IPS-20b (cell line): ENCODE measurements around the gene PTPRB.
A peak's percentile ranks its signal among the peaks of the same experiment; 100 is the strongest.

Experiments
- H3K27ac ChIP-seq: one replicate; pipeline ENCODE4 v1.5.1; 2013; ENCODE audit warnings: low read length
- H3K27me3 ChIP-seq: 2 replicates; pipeline ENCODE4 v1.6.1; 2013; ENCODE audit warnings: mild to moderate bottlenecking, low read length, inconsistent platforms; ENCODE audit not compliant: insufficient read depth
- H3K36me3 ChIP-seq: 2 replicates; pipeline ENCODE4 v1.6.1; 2013; ENCODE audit warnings: low read depth, mild to moderate bottlenecking, inconsistent platforms, low read length, moderate library complexity; ENCODE audit not compliant: insufficient read depth
- H3K4me1 ChIP-seq: 2 replicates; pipeline ENCODE4 v1.6.1; 2013; ENCODE audit warnings: mild to moderate bottlenecking, control low read depth, inconsistent platforms, low read length, moderate library complexity; ENCODE audit not compliant: insufficient read depth
- H3K4me3 ChIP-seq: 2 replicates; pipeline ENCODE4 v1.5.1; 2013; ENCODE audit warnings: mild to moderate bottlenecking, low read length, inconsistent platforms
- H3K9ac ChIP-seq: 2 replicates; pipeline ENCODE4 v1.6.1; 2013; ENCODE audit warnings: low read depth, mild to moderate bottlenecking, inconsistent platforms, low read length, moderate library complexity
- H3K9me3 ChIP-seq: 2 replicates; pipeline ENCODE4 v1.6.1; 2013; ENCODE audit warnings: mild to moderate bottlenecking, low read depth, low read length, inconsistent platforms; ENCODE audit not compliant: insufficient read depth

PTPRB gene

GRCh38 chr12:70615174-70615866 is 21.9 kb downstream of the PTPRB start:
- Histone ChIP-seq H3K4me1 (peaks cover 23% of the 10 kb centered on the region), H3K9me3 (no peaks in the 10 kb centered on the region), H3K36me3 (no peaks in the 10 kb centered on the region), H3K27me3 (peaks cover 12% of the 10 kb centered on the region), H3K27ac (no peak overlapping the region), H3K4me3 (no peak overlapping the region), H3K9ac (no peak overlapping the region)

- peaks cover 37% of the 10 kb centered on the region for H3K27me3 ChIP-seq
- H3K4me1 ChIP-seq = peaks cover 21% of the 10 kb centered on the region
- no peaks in the 10 kb centered on the region for H3K9me3 ChIP-seq
- H3K9ac ChIP-seq = no peak overlapping the region; the same call in 1 of the 2 replicates
- peak overlapping the region; percentile 68 for H3K4me3 ChIP-seq
- no peak overlapping the region for H3K27ac ChIP-seq
- H3K36me3 ChIP-seq = no peaks in the 10 kb centered on the region
Observed at GRCh38 chr12:70609739-70610491, 27.3 kb downstream of the PTPRB start.

- Histone ChIP-seq H3K27me3 (peaks cover 37% of the 10 kb centered on the region), H3K4me1 (peaks cover 16% of the 10 kb centered on the region), H3K9me3 (0 out of 2 replicates have a peak, but pooled peaks cover 2% of the 10 kb centered on the region), H3K27ac (no peak overlapping the region), H3K9ac (no peak overlapping the region), H3K36me3 (no peaks in the 10 kb centered on the region), H3K4me3 (peak overlapping the region; percentile 68)
Observed at GRCh38 chr12:70609203-70609602, 28.0 kb downstream of the PTPRB start.

GRCh38 chr12:70608184-70608583 is 29.0 kb downstream of the PTPRB start:
- peaks cover 37% of the 10 kb centered on the region for H3K27me3 ChIP-seq
- 0 out of 2 replicates have a peak, but pooled peaks cover 2% of the 10 kb centered on the region for H3K9me3 ChIP-seq
- peaks cover 10% of the 10 kb centered on the region for H3K4me1 ChIP-seq
- H3K27ac ChIP-seq = no peak overlapping the region
- H3K4me3 ChIP-seq = no peak overlapping the region
- no peak overlapping the region for H3K9ac ChIP-seq
- H3K36me3 ChIP-seq = no peaks in the 10 kb centered on the region

DNA sequence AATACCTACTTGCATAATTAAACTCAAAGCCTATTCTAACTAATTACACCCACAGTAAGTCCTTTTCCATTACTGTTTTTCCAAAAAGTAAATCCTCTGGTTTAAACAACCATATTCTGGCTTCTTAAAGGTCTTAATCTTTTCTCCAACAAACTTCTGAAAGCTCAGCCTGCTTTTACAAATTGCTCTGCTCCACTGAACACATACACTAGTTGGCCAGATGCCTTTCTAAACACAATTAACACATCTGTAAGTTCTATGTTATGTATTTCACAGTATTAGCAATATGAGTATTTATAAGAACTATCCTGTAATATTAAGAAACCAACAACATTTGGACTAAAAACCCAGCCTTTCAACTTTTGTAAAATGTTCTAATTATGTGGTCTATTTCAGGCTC is 30.1 kb downstream of the PTPRB start:
- H3K4me3 ChIP-seq = no peak overlapping the region
- H3K36me3 ChIP-seq = no peaks in the 10 kb centered on the region
- H3K4me1 ChIP-seq = peaks cover 10% of the 10 kb centered on the region
- H3K9me3 ChIP-seq = 0 out of 2 replicates have a peak, but pooled peaks cover 2% of the 10 kb centered on the region
- H3K27ac ChIP-seq = no peak overlapping the region
- no peak overlapping the region for H3K9ac ChIP-seq
- H3K27me3 ChIP-seq = peaks cover 37% of the 10 kb centered on the region

DNA sequence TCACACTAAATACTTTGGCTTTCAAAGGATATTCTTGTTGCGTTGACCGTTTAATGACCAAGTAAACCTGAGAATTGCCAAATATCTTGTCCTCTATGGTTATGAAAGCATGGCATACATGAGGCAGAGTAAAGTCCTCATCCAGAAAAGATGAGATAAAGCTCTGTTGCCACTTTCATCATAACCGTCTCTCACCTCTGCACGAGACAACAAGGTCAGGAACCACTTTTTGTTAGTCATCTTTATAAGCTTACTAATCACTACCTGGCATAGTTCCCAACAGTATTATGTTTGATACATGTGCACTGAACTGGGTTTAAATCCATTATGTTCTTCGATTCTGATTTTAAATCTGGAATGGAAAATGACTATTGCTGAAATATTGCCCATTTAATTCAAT is 31.3 kb downstream of the PTPRB start:
- Histone ChIP-seq H3K27me3 (peaks cover 31% of the 10 kb centered on the region), H3K36me3 (no peaks in the 10 kb centered on the region), H3K4me1 (peaks cover 10% of the 10 kb centered on the region), H3K4me3 (no peak overlapping the region), H3K9ac (no peak overlapping the region), H3K9me3 (0 out of 2 replicates have a peak, but pooled peaks cover 2% of the 10 kb centered on the region), H3K27ac (no peak overlapping the region)

- no peak overlapping the region for H3K4me3 ChIP-seq
- peaks cover 5% of the 10 kb centered on the region; the same call in 1 of the 2 replicates for H3K4me1 ChIP-seq
- no peak overlapping the region for H3K27ac ChIP-seq
- H3K9ac ChIP-seq = no peak overlapping the region
- H3K27me3 ChIP-seq = peaks cover 18% of the 10 kb centered on the region
- 0 out of 2 replicates have a peak, but pooled peaks cover 2% of the 10 kb centered on the region for H3K9me3 ChIP-seq
- H3K36me3 ChIP-seq = no peaks in the 10 kb centered on the region
Observed at GRCh38 chr12:70604662-70605061, 32.6 kb downstream of the PTPRB start.

DNA sequence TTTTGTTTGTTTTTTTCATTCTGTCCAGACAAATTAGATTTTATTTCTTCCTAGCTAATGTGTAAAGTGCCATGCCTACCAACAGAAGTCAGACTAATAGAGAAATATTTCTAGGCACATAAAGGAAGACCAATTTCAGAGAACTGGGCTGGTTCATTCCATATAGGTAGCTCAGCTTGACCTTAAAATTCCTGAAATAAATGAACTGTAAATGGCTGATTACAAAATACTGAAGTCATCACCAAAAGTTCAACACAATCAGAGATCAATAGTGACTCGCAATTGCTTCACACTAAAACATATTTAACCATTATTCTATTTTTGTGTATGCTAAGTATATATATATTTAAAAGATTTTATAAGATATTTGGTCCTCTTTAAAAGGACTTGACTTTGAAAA is 34.2 kb downstream of the PTPRB start:
- H3K4me3 ChIP-seq = no peak overlapping the region
- H3K27me3 ChIP-seq = peaks cover 2% of the 10 kb centered on the region
- no peak overlapping the region for H3K9ac ChIP-seq
- 0 out of 2 replicates have a peak, but pooled peaks cover 2% of the 10 kb centered on the region for H3K9me3 ChIP-seq
- H3K27ac ChIP-seq = no peak overlapping the region
- H3K36me3 ChIP-seq = no peaks in the 10 kb centered on the region
- no peaks in the 10 kb centered on the region for H3K4me1 ChIP-seq

- H3K27ac ChIP-seq = no peak overlapping the region
- H3K4me1 ChIP-seq = no peaks in the 10 kb centered on the region
- H3K9ac ChIP-seq = no peak overlapping the region
- no peaks in the 10 kb centered on the region for H3K36me3 ChIP-seq
- H3K4me3 ChIP-seq = no peak overlapping the region
- no peaks in the 10 kb centered on the region for H3K9me3 ChIP-seq
- no peaks in the 10 kb centered on the region for H3K27me3 ChIP-seq
Observed at GRCh38 chr12:70598467-70599193, 38.6 kb downstream of the PTPRB start.

DNA sequence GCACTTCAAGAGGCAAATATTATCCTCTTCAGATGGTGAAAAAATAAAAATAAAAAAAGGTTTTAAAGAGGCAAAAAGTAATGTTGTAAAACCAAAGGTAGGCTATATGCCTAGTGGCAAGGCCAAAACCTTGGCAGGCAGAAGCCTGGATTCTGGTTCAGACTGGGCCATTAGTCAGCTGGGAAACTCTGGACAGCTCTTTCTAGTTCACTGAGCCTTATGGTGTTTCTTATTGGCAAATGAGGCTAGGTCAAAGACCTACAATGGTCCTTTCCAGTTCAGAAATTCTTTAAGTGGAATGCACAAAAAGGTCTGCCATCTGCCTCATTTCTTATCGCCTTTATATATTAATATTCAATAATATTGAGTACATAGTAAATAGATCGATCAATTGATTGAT is 44.6 kb downstream of the PTPRB start:
- Histone ChIP-seq H3K9ac (no peak overlapping the region), H3K9me3 (no peaks in the 10 kb centered on the region), H3K4me3 (no peak overlapping the region), H3K36me3 (no peaks in the 10 kb centered on the region), H3K27ac (no peak overlapping the region), H3K4me1 (no peaks in the 10 kb centered on the region), H3K27me3 (no peaks in the 10 kb centered on the region)

- no peaks in the 10 kb centered on the region for H3K9me3 ChIP-seq
- no peaks in the 10 kb centered on the region for H3K4me1 ChIP-seq
- no peak overlapping the region for H3K9ac ChIP-seq
- H3K4me3 ChIP-seq = no peak overlapping the region
- no peaks in the 10 kb centered on the region for H3K27me3 ChIP-seq
- no peak overlapping the region for H3K27ac ChIP-seq
- no peaks in the 10 kb centered on the region for H3K36me3 ChIP-seq
Observed at GRCh38 chr12:70590549-70591226, 46.5 kb downstream of the PTPRB start.
